Measurements from ENCODE around the gene ZNF638. TPM values are rescaled to one million over a fixed set of nuclear protein-coding genes. Genes with fewer than 3 reads are reported as not detected.

The ZNF638 gene
- total RNA-seq, 1 donor: 152 TPM

GRCh38 chr2:71346065-71346464 is 14.5 kb downstream of the ZNF638 start:
- Histone ChIP-seq H3K36me3 (ENCODE audit: insufficient read depth, low read length) (peaks cover 25% of the 10 kb centered on the region), H3K4me3 (ENCODE audit: insufficient read depth, low read length) (no peak overlapping the region), H3K4me2 (ENCODE audit: insufficient read depth, low read length) (no peak overlapping the region), H2AFZ (ENCODE audit: low read length) (no peak overlapping the region), H4K20me1 (ENCODE audit: insufficient read depth, low read length) (peaks cover 96% of the 10 kb centered on the region), H3K27me3 (ENCODE audit: insufficient read depth, low read length) (no peaks in the 10 kb centered on the region), H3K4me1 (ENCODE audit: insufficient read depth, low read length) (no peaks in the 10 kb centered on the region), H3K79me2 (ENCODE audit: insufficient read depth, low read length) (peaks cover 94% of the 10 kb centered on the region), H3K9me3 (ENCODE audit: low read depth, low read length) (no peaks in the 10 kb centered on the region), H3K27ac (ENCODE audit: low read depth, low read length) (no peak overlapping the region)
- TF ChIP-seq CTCF (IDR thresholded peaks at IDR 0.05; ENCODE audit: extremely low read depth, low read depth, low read length): no peak
- no peak for DNase-seq (ENCODE audit: insufficient read length, low spot score, missing footprints)

DNA sequence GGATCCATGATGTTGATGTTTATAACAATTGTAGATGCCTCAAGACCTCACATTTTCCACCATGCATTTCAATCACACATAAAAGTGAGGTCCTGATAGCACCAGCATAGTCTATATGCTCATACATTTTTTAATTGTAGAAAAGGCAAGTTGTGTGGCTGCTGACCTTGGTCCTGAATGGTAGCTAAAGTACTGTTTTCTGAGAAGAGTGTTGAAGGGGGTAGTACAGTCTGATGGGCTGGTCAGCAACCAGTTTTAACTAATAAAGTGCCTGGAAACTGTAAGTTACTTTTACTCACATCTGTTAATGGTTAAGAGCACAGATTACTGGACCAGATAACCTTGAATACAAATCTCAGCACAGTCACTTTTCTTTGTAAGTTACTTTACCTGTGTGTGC is 15.9 kb downstream of the ZNF638 start:
- H3K27me3 ChIP-seq (ENCODE audit: insufficient read depth, low read length): no peaks in the 10 kb centered on the region
- H3K4me2 ChIP-seq (ENCODE audit: insufficient read depth, low read length): no peak overlapping the region
- TF ChIP-seq CTCF (IDR thresholded peaks at IDR 0.05; ENCODE audit: extremely low read depth, low read depth, low read length): no peak
- H3K36me3 ChIP-seq (ENCODE audit: insufficient read depth, low read length): peaks cover 22% of the 10 kb centered on the region
- H3K4me3 ChIP-seq (ENCODE audit: insufficient read depth, low read length): no peak overlapping the region
- peaks cover 92% of the 10 kb centered on the region for H3K79me2 ChIP-seq (ENCODE audit: insufficient read depth, low read length)
- no peak overlapping the region for H3K27ac ChIP-seq (ENCODE audit: low read depth, low read length)
- no peak overlapping the region for H2AFZ ChIP-seq (ENCODE audit: low read length)
- H4K20me1 ChIP-seq (ENCODE audit: insufficient read depth, low read length): peaks cover 95% of the 10 kb centered on the region
- DNase-seq (ENCODE audit: insufficient read length, low spot score, missing footprints): no peak
- no peaks in the 10 kb centered on the region for H3K9me3 ChIP-seq (ENCODE audit: low read depth, low read length)
- no peaks in the 10 kb centered on the region for H3K4me1 ChIP-seq (ENCODE audit: insufficient read depth, low read length)

DNA sequence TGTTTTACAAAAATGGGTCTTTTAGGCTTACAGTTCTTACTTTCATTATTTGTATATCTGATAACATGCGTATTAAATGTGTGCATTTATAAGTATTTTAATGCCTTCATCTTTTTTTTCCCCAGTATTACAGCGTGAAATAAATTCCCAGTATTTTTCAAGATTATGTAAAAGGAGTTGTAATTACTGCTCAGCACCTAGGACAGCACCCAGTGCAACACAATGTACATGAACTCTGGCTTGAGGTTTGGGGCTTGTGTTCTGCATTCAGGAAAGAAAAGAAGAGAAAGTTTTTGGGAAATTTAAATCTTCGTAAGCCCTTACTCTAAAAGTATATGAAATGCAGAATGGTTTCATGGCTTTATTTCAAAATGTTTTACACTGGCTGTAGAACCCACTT is 16.7 kb downstream of the ZNF638 start:
- DNase-seq (ENCODE audit: insufficient read length, low spot score, missing footprints): no peak
- Histone ChIP-seq H3K4me2 (ENCODE audit: insufficient read depth, low read length) (no peak overlapping the region), H3K27ac (ENCODE audit: low read depth, low read length) (no peak overlapping the region), H3K9me3 (ENCODE audit: low read depth, low read length) (no peaks in the 10 kb centered on the region), H3K36me3 (ENCODE audit: insufficient read depth, low read length) (peaks cover 22% of the 10 kb centered on the region), H3K27me3 (ENCODE audit: insufficient read depth, low read length) (no peaks in the 10 kb centered on the region), H3K4me1 (ENCODE audit: insufficient read depth, low read length) (no peaks in the 10 kb centered on the region), H4K20me1 (ENCODE audit: insufficient read depth, low read length) (peaks cover 94% of the 10 kb centered on the region), H3K4me3 (ENCODE audit: insufficient read depth, low read length) (no peak overlapping the region), H3K79me2 (ENCODE audit: insufficient read depth, low read length) (peaks cover 92% of the 10 kb centered on the region), H2AFZ (ENCODE audit: low read length) (no peak overlapping the region)
- TF ChIP-seq CTCF (IDR thresholded peaks at IDR 0.05; ENCODE audit: extremely low read depth, low read depth, low read length): no peak

DNA sequence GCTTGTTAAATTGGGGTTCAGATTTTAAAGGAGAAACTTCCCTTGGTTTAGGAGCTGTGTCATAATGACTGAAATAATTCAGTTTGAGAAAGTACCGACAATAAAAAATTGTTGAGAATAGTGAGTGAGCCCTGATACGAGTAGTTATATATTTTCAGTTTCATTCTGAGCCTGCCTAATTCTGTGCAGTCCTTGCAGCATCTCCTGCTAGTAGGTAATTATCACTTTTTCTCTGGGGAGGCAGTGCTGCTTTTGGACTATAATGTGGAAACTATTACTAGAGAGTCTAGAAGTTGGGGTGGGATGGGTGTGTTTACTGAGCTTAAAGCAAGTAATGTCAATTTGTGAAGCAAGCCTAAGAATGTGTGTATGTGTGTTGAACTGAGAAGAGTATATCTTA is 21.7 kb downstream of the ZNF638 start:
- no peak for TF ChIP-seq CTCF (IDR thresholded peaks at IDR 0.05; ENCODE audit: extremely low read depth, low read depth, low read length)
- H3K79me2 ChIP-seq (ENCODE audit: insufficient read depth, low read length): peaks cover 90% of the 10 kb centered on the region
- H3K27me3 ChIP-seq (ENCODE audit: insufficient read depth, low read length): no peaks in the 10 kb centered on the region
- H3K4me1 ChIP-seq (ENCODE audit: insufficient read depth, low read length): no peaks in the 10 kb centered on the region
- peaks cover 88% of the 10 kb centered on the region for H4K20me1 ChIP-seq (ENCODE audit: insufficient read depth, low read length)
- H2AFZ ChIP-seq (ENCODE audit: low read length): no peak overlapping the region
- H3K9me3 ChIP-seq (ENCODE audit: low read depth, low read length): no peaks in the 10 kb centered on the region
- no peak overlapping the region for H3K27ac ChIP-seq (ENCODE audit: low read depth, low read length)
- no peak for DNase-seq (ENCODE audit: insufficient read length, low spot score, missing footprints)
- H3K36me3 ChIP-seq (ENCODE audit: insufficient read depth, low read length): peaks cover 46% of the 10 kb centered on the region
- no peak overlapping the region for H3K4me2 ChIP-seq (ENCODE audit: insufficient read depth, low read length)
- H3K4me3 ChIP-seq (ENCODE audit: insufficient read depth, low read length): no peak overlapping the region

Measured in osteoblast (primary cell).